Activated T-cell treated with anti-CD3 and anti-CD28 coated beads for 48 hours (primary cell): Measurements from ENCODE around the gene SLC39A2.
"Not testable (repeated sequence)": the region's sequence is repeated elsewhere in the genome, so short reads cannot be mapped to it uniquely, and the experiment has no call there.

Source experiments
- DNase-seq: peaks from one replicate; pipeline ENCODE4 v3.0.0-alpha.2; 2020; ENCODE audit warnings: low read depth

Gene SLC39A2

DNA sequence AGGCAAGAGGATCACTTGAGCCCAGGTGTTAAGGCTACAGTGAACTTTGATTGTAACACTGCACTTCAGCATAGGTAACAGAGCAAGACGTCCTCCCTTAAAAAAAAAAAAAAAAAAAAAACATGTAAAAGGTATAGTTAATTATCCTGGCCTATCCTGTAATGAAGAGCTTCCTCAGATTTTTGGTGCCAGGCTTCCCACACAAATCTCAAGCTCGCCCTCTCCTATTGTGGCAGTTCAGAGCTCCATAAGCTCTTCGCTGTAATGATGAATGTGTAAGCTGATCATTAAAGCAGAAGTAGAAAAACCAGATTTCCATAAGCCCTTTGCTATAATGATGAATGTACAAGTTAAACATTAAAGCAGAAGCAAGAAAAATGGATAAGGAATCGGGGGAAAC, 2.0 kb upstream of the SLC39A2 start:
- DNase-seq = no peak

DNA sequence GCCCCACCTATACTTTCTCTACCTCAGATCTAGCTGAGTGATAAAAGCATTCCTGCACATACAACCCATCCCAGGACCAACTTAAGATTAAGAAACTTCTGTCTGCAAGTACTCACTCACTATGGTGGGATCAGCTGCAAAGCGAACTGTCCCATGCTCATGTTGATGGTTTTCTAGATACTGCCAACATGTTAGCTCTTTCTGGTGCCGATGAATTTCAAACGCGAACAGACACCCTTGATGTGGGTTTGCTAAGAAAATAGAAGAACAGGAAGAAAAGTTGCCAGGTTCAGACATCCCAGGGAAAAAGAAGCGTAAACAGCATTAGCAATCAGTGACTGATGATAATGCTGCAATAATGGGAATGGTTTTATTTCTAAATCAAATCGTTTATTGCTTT, 1.5 kb upstream of the SLC39A2 start:
- DNase-seq = no peak

DNA sequence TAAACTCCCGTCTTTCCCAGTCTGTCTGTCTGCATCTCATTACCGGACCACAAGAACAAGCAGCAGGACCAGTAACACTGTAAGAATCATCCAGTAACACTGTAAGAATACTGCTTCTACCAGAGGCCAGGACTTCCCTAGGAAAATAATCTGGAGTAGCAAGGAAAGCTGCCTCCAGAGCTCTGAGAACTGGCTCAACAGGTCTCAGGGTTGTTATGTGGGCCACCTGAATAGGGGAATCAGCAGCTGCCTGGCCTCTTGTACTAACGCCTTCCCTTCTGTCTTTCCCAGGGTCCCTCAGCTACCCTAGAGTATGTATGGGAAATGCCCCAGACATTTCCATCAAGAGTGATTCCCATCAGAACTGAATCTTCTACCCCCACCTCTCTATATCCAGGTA, 954 bp upstream of the SLC39A2 start:
- no peak for DNase-seq

DNA sequence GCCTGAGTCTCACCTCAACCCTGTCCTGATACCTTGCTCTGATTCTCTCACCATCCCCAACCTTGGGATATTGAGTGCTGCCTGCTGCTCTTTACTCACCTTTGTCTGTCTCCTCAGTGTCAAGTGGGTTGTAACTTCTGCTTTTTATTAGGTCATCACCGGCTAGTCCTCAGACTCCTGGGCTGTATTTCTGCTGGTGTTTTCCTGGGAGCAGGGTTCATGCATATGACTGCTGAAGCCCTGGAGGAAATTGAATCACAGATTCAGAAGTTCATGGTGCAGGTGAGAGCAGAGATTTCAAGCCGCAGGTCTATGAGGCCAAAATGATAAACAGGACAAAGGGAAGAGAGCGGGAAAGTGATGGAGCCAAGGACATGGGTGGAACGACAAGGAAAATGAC, 498 bp downstream of the SLC39A2 start:
- DNase-seq = no peak

DNA sequence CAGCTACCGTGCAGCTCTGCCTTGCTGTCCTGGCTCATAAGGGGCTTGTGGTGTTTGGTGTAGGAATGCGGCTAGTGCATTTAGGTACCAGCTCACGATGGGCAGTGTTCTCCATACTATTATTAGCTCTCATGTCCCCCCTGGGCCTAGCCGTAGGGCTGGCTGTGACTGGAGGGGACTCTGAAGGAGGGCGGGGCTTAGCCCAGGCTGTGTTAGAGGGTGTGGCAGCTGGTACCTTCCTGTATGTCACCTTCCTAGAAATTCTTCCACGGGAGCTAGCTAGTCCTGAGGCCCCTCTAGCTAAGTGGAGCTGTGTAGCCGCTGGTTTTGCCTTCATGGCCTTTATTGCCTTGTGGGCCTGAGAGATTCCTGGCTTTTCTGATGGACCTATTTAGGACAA, 2.1 kb downstream of the SLC39A2 start:
- DNase-seq = no peak

DNA sequence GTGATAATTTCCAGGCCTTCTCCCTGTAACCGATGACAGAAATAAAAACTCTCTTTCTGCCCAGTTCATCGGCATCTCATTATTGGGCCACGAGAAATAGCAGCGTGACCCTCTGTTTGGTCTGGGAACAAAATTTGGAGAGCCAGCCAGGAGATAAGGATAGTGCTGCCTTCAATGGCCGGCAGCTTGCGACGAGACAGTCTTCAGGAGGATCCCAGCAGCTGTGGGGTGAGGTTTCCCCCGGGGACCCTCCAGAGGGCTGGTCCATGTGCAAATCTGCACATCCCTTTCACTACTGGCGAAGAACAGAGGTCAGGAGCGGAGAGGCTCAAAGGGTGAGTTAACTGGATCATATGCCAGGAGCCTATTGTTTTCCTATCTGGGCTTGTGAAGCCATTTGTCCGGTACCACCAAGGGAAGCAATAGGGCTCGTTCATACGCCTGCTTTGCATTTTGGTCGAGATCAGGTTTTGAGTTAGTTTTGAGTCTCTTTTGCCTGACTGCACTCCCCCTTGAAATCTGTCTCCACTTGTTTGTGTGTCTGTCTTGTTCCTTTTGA, 4.8 kb downstream of the SLC39A2 start:
- no peak for DNase-seq

DNA sequence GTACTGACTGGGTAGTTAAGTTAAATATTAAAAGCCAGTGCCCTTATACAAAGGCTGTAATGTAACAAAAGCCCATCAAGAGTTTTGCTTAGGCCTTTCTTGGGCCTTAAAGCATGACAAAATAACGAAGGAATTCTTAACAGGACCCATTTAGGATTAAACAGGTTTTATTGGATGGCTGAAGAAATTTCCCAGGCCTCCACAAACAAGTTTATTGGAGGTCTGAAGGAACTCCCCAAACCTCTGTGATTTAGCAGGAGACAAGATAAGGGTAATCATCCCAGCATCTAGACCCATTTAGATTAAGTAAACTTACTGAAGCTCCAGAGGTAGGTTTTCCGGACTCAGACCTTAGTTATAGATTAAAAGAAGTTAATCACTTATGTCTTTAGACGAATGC, 10.6 kb downstream of the SLC39A2 start:
- not testable (repeated sequence) for DNase-seq

DNA sequence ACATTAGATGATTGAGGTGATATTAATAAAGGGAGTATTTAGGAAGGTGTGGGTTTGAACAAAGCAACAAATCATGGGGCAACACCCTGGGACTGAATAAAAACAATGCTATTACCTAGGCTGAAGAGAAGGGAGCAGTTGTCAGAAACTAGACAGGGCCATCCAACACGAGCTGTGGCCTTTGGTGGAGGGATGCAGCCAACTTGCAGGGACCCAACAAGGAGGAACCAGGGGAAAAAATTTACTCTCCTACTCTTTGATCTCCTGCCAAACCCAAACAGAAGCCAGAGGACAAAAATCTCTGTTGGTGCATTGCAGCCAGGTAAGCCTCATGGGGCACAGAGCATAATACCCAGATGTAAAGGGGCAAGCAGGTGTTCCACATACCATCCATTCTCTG, 12.0 kb downstream of the SLC39A2 start:
- DNase-seq = no peak

DNA sequence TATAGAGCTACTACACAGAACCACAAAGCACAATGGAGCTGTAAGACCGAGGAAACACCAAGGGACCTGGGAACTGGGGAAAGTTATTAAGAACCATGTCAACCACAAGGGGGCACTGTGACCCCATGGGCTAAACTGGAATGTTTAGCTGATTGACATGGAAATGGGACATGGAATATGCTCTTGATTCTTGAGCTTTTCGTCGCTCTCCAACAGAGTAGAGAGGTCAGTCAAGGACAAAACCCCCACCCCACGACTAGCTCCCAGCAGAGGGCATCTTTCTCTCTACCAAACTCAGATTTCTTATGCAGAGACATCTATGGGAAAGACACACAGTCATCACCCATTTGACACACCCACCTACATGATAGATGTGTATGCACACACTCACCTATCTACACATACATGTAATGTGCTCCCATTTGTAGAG, 15.7 kb downstream of the SLC39A2 start:
- DNase-seq = peak; percentile 62

DNA sequence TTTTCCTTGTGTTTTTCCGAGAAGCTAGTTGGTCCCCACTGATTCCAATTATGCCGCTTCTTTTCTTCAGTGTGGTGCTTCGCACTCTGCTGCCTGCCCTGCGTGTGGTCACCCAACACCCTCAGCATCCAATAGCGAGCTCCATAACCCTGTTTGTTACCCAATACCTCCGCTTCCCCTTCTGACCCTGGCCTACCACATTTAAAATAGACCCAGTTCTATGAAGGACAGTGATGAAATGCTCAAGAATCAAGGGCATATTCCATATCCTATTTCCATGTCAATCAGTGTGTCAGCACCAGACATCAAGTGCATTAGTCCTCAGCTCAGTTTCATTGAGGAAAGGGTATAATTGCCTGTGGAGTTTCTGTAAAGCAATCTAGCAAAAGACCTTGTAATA, 16.2 kb downstream of the SLC39A2 start:
- DNase-seq = no peak

DNA sequence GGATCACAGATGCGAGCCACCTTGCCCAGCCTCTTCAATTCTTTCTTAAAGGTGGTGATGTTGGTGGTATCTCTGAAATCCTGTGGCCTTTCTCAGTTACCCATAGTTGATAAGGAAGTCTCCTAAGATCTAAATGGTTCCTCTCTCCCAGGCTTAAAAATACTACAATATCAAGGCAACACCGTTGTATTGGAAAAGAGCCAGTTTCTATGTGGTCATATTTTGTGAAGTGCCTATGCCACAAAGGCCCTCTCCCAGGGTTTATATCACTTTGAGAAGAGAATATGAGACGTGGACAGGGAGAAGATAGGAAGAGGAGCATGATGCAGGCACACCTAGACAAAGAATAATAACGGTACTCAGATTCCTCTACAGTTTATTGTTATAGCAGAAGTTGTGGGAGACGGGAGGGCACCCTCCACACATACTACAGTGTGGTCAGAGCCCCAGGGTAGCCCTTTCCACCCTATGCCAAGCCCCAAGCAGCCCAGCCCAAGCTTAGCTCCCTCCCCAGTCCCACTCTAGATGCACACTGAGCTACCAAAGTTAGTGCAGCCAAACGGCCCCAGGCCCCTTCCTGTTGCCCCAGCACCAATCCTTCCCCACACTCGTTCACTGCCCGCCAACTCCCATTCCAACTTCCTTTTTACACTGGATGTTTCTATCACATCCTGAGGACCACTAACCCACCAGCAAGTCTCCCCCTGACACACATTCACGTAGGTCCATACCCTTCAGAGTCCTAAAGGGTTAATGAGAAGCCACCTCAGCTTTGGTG, 17.5 kb downstream of the SLC39A2 start:
- no peak for DNase-seq

DNA sequence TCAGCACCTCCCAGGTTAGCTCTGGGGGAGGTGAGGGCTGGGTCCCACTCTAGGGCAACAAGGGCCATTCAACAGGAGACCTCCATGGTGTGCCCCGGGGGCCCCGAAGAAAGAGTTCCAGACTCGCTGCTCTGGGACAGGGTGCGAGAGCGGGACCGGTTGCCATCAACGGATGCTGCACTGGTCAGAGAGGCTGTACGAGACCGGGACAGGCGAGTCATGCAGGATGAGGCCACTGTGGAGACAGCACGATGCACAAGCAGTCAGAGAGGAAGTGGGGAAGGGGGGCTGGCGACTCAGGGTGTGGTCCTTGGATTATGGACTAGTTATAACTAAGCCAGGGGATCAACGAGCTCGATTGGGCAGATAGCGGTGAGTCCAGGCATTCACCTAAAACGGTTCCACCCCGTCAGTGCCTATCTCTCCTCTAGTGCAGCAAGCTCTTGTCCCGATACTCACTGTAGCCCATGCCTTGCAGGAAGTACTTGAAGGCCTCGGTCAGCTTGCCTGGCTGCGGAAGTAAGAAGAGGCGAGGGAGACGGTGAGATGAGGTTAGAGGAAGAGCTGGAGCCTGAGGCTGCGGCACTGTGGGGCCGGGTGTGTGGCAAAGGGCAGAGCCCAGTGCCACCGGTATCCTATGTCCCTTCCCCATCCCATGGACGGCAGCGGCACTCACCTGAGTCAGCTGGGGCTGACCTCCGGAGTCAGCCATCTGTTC, 18.6 kb downstream of the SLC39A2 start:
- no peak for DNase-seq

DNA sequence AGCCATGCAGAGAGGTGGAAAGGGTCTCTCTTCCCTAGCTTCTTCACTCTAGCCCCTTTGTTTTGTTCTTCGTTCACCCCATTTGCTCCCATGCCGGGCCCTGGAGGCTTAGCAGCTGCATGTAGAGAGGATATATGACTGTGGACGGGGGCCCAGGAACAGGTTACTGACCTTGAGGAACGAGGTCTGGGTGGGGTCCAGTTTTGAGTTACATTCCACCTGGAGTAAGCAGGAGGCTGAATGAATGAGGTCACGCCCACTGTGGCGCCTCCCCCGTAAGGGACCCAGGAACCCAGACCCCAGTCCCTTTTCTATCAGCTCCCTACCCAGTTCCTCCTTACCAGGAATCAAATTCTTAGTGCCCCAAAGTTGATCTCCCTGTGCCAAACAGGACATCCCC, 19.2 kb downstream of the SLC39A2 start:
- DNase-seq = no peak

DNA sequence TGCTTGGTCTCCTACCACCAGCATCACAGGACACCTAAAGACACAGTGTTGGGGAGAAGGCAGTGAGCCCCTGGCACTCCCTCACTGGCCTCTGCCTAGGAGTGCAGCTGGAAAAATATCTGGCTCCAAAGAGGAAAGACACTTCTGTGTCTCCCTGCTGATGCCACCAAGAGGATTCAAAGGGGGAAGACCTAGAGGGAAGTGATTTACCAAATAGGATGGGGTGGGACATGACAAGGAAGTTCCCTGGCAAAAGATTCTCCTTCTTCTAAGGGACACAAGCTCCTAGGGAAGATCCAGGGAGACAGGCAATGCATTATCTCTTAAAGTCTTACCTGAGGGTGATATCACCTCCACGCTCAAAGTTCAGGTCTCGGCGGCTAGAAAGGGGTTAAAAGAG, 19.7 kb downstream of the SLC39A2 start:
- DNase-seq = no peak

DNA sequence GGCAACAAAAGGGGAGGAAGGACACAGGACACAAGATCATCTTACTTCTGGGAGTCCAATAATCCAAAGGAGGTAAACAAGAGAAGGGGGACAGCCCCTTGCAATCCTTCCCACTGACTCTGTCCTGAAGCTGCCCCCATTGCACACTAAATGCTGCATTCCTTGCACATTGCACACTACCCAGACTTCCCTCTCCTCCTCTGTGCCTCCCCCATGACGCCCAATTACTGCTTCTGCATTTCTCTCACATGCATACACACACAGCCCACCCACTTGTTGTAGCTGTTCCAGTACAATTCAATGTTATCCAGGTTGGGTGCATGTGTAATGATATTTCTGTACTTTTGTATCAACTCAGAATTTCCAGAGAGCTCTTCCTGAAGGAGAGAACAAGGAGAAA, 20.3 kb downstream of the SLC39A2 start:
- no peak for DNase-seq

DNA sequence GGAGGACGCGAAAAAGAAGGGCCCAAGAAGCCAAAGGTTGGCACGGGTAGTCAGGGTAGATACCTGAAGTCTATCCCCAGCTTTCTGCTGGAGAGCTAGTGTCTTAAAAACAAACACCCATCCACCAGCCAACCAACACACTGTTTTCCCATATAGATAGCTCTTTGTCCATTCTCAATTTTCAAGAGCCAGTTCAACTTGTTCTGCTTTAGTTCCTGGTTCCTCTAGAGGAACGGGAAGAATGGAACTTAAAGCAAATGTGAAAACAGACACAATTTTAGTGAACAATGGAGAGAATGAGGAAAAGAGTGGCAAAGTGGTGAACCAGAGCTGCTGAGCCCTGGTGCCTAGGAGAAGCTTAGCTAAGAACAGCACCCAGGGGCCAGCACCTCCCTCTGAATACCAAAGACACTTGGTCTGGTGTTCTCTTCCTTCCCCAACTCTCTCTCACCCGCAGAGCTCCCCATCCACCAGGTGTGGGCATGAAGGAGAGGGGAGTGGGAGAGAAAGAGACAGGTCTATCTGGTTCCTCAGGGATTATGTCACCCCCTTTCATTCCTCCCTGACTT, 22.0 kb downstream of the SLC39A2 start:
- no peak for DNase-seq

DNA sequence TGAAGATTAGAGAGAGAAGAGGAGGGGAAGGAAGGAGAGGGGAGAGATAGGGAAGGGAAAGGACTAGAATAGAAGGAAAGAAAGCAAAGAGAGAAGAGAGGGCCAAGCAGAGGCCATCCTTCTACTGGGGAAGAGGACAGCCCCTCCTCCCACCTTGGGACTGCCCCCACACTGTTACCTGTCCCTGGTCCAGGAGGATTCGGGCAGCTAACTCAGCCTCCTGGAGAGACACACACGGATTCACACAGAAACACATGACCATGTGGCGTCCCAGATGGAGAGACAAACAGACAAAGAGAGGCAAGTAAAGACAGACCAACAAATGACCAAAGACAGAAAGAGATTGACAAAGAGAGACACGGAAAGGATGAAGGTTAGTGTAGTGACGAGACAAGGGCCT, 23.6 kb downstream of the SLC39A2 start:
- DNase-seq = no peak

DNA sequence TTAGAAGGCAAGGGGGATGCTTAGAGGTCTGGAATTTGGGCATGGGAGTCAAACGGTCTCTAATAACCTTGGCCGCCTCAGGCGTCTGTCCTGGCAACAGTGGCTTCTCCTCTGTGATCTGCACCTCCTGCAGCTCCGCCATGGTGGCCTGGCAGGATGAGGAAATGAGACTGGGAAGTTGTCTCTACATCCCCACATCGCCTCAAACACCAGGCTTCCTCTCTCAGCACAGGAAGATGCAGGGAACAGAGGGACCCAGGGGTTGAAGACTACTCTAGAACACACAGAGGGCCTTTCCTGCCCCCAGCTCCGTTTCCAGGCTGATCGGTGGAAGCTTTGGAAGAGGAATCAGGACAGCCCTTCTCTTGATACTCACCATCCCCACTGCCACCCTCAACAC, 24.1 kb downstream of the SLC39A2 start:
- DNase-seq = no peak

DNA sequence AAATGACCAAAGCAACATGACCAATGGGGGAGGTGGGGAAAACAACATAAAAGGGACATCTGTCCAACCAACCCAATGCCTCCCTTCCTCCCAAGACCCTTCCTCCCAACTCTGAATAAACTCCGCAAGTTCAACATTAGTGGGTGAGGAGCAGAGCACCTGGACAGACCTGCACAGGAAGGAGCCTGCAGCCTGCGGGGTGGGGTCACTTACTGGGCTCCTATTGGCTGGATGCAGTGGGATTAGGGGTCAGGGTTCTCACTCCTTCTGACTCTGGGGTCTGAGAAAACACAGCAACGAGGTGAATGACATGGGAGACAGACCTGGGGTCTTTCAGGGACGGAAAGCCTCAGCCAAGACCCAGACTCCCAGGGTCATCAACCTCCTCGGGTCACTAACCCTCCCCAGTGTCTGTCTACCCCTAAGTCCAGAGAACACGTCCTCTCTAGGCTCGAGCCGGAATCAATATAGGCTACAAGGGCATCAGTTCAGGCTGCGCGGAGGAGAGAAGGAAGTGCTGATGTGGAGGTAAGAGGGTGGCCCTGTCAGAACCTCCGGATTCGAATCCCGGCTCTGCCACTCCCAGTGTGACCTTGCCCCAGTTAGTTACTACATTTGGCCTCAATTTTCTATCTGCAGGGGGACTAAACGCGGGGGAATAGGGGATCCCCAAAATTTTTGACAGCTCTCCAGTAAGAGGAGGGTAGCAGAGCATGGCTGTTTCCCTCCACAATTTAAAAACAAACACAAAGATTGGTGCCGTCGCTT, 24.9 kb downstream of the SLC39A2 start:
- no peak for DNase-seq

DNA sequence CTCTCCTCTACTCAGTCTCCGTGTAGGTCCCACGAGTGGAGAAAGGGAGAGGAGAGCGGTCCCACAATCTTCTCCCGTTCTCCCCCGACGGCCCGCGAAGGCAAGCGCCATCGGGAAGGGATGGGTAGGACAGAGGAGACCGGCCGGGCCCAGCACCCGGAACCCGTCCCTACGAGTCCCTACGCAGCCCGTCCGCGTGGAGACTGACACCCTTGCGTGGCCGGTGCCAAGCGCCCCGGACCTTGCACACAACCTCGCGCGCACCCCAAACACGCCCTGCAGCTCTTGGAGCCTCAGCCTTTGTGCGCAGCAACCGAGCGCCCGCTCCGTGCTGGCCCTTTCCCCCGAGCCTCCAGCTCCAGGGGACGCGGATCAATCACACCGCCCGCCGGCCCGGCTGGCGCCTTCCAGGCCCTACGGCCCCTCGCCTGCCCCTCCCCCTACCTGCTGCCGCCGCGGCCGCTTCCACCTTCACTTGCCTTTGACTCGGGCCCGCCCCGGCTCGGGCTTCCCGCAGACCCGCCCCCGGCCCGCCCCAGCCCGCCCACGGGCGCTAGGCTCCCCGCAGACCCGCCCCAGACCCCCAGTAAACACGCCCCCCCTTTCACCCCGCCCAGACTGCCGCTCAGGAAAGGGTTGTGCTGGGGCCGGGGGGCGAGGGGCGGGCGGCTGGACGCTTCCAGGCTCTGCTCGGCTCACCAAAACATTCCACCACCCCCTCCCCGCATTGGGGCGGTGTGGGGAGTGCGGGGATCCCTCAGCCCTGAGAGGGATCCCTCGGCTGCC, 25.7 kb downstream of the SLC39A2 start, which contains the start of gene NDRG2:
Gene NDRG2, minus strand, starts transcription at position 477 of the 786 bp plus-strand sequence. CDS start 1,746 bp downstream, outside the sequence.
- peak; percentile 50 for DNase-seq
